ENCODE data around the gene OR5C1.

OR5C1 gene

GRCh38 chr9:122780026-122780425 is 8.7 kb upstream of the OR5C1 start:
- Histone ChIP-seq H3K27ac (ENCODE audit: low read length) (no peak overlapping the region), H3K4me2 (ENCODE audit: insufficient read depth, low read length) (no peak overlapping the region), H3K9ac (ENCODE audit: low read depth, low read length) (no peak overlapping the region), H3K4me3 (ENCODE audit: low read depth in 1 of 2, low read length in 2 of 2) (no peak overlapping the region), H4K20me1 (ENCODE audit: insufficient read depth, low read length) (no peaks in the 10 kb centered on the region), H3K4me1 (ENCODE audit: insufficient read depth, low read length) (no peaks in the 10 kb centered on the region), H3K79me2 (ENCODE audit: insufficient read depth, low read length) (no peaks in the 10 kb centered on the region), H2AFZ (ENCODE audit: low read depth, low read length) (no peak overlapping the region), H3K27me3 (ENCODE audit: insufficient read depth, low read length, poor library complexity) (peaks cover 5% of the 10 kb centered on the region), H3K36me3 (ENCODE audit: insufficient read depth, low read length) (no peaks in the 10 kb centered on the region), H3K9me3 (ENCODE audit: insufficient read depth, low read length, severe bottlenecking) (no peaks in the 10 kb centered on the region)
- no peak for TF ChIP-seq CTCF (IDR thresholded peaks at IDR 0.05; ENCODE audit: borderline replicate concordance, extremely low read depth, low read length, poor library complexity, severe bottlenecking)
- no peak for TF ChIP-seq EZH2 (IDR thresholded peaks at IDR 0.05; ENCODE audit: borderline replicate concordance, low read depth, low read length, severe bottlenecking)
- ATAC-seq (ENCODE audit: insufficient read depth, low read depth) (no peak), DNase-seq (no peak)

- Histone ChIP-seq H4K20me1 (ENCODE audit: insufficient read depth, low read length) (no peaks in the 10 kb centered on the region), H3K27ac (ENCODE audit: low read length) (no peak overlapping the region), H3K4me2 (ENCODE audit: insufficient read depth, low read length) (no peak overlapping the region), H2AFZ (ENCODE audit: low read depth, low read length) (no peak overlapping the region), H3K9me3 (ENCODE audit: insufficient read depth, low read length, severe bottlenecking) (no peaks in the 10 kb centered on the region), H3K27me3 (ENCODE audit: insufficient read depth, low read length, poor library complexity) (peaks cover 5% of the 10 kb centered on the region), H3K79me2 (ENCODE audit: insufficient read depth, low read length) (no peaks in the 10 kb centered on the region), H3K9ac (ENCODE audit: low read depth, low read length) (no peak overlapping the region), H3K4me3 (ENCODE audit: low read depth in 1 of 2, low read length in 2 of 2) (no peak overlapping the region), H3K4me1 (ENCODE audit: insufficient read depth, low read length) (no peaks in the 10 kb centered on the region), H3K36me3 (ENCODE audit: insufficient read depth, low read length) (no peaks in the 10 kb centered on the region)
- no peak for DNase-seq
- TF ChIP-seq CTCF (IDR thresholded peaks at IDR 0.05; ENCODE audit: borderline replicate concordance, extremely low read depth, low read length, poor library complexity, severe bottlenecking) (no peak), EZH2 (IDR thresholded peaks at IDR 0.05; ENCODE audit: borderline replicate concordance, low read depth, low read length, severe bottlenecking) (no peak)
- ATAC-seq (ENCODE audit: insufficient read depth, low read depth) = no peak
These were observed 7.1 kb upstream of the OR5C1 start for GRCh38 chr9:122781671-122782070.

DNA sequence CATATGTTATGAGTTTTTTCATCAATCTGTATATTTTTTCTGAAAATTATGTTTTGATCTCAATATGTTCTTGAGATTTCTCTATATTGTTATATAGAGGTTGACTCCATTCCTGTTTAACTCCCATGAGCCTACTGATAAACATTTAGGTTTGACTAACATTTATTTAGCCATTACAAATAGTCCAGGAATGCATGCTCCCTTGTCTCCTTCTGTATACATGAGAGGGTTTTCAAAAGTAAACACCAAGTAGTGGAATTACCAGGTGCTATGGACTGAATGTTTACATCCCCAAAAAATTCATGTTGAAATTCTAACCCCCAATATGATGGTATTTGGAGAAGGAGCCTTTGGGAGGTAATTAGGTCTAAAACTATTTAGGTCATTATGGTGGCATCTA is 3.5 kb upstream of the OR5C1 start:
- TF ChIP-seq CTCF (IDR thresholded peaks at IDR 0.05; ENCODE audit: borderline replicate concordance, extremely low read depth, low read length, poor library complexity, severe bottlenecking) (no peak), EZH2 (IDR thresholded peaks at IDR 0.05; ENCODE audit: borderline replicate concordance, low read depth, low read length, severe bottlenecking) (no peak)
- Histone ChIP-seq H3K4me3 (ENCODE audit: low read depth in 1 of 2, low read length in 2 of 2) (no peak overlapping the region), H3K9me3 (ENCODE audit: insufficient read depth, low read length, severe bottlenecking) (no peaks in the 10 kb centered on the region), H3K9ac (ENCODE audit: low read depth, low read length) (no peak overlapping the region), H4K20me1 (ENCODE audit: insufficient read depth, low read length) (no peaks in the 10 kb centered on the region), H3K79me2 (ENCODE audit: insufficient read depth, low read length) (no peaks in the 10 kb centered on the region), H3K4me2 (ENCODE audit: insufficient read depth, low read length) (no peak overlapping the region), H2AFZ (ENCODE audit: low read depth, low read length) (no peak overlapping the region), H3K27me3 (ENCODE audit: insufficient read depth, low read length, poor library complexity) (no peaks in the 10 kb centered on the region), H3K4me1 (ENCODE audit: insufficient read depth, low read length) (no peaks in the 10 kb centered on the region), H3K27ac (ENCODE audit: low read length) (no peak overlapping the region), H3K36me3 (ENCODE audit: insufficient read depth, low read length) (no peaks in the 10 kb centered on the region)
- no peak for DNase-seq
- no peak for ATAC-seq (ENCODE audit: insufficient read depth, low read depth)

DNA sequence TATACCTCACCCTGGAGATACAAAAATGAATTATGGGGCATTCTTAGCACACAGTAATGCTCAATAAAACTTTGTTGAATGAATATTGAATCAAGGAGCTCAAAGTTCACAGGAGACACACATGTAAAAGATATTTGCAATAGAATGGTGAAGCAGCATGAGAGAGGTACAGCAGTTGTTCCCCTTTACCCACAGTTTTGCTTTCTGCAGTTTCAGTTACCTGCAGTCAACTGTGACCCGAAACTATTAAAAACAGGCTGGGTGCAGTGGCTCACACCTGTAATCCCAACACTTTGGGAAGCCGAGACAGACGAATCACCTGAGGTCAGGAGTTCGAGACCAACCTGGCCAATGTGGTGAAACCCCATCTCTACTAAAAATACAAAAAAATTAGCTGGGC is 2.4 kb upstream of the OR5C1 start:
- Histone ChIP-seq H3K9ac (ENCODE audit: low read depth, low read length) (no peak overlapping the region), H3K79me2 (ENCODE audit: insufficient read depth, low read length) (no peaks in the 10 kb centered on the region), H3K4me2 (ENCODE audit: insufficient read depth, low read length) (no peak overlapping the region), H4K20me1 (ENCODE audit: insufficient read depth, low read length) (no peaks in the 10 kb centered on the region), H3K27me3 (ENCODE audit: insufficient read depth, low read length, poor library complexity) (no peaks in the 10 kb centered on the region), H3K9me3 (ENCODE audit: insufficient read depth, low read length, severe bottlenecking) (no peaks in the 10 kb centered on the region), H3K36me3 (ENCODE audit: insufficient read depth, low read length) (no peaks in the 10 kb centered on the region), H3K4me3 (ENCODE audit: low read depth in 1 of 2, low read length in 2 of 2) (no peak overlapping the region), H3K4me1 (ENCODE audit: insufficient read depth, low read length) (no peaks in the 10 kb centered on the region), H2AFZ (ENCODE audit: low read depth, low read length) (no peak overlapping the region), H3K27ac (ENCODE audit: low read length) (no peak overlapping the region)
- DNase-seq (no peak), ATAC-seq (ENCODE audit: insufficient read depth, low read depth) (no peak)
- TF ChIP-seq CTCF (IDR thresholded peaks at IDR 0.05; ENCODE audit: borderline replicate concordance, extremely low read depth, low read length, poor library complexity, severe bottlenecking) = no peak
- no peak for TF ChIP-seq EZH2 (IDR thresholded peaks at IDR 0.05; ENCODE audit: borderline replicate concordance, low read depth, low read length, severe bottlenecking)
